Measurements from ENCODE around the gene MDGA2.

DNA sequence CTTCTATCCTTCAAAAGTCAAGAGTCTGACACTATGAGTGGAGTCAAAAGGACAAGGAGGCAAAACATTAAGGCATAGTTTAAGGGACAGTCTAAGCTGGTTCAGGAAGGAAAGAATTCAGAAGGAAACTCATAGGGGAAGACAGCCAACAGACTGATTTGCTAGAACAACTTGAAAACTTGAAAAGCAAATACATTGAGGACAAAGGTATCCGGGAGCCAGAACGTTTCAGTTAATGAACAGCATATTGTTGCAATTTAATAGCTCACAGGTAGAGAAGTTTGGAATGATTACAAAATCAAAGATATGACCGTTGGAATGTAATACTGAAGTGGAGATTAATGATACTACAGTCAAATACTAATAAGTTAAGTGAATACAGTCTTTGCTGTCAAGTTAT, 711.0 kb downstream of the MDGA2 start:
- TF ChIP-seq, protein P1, sequence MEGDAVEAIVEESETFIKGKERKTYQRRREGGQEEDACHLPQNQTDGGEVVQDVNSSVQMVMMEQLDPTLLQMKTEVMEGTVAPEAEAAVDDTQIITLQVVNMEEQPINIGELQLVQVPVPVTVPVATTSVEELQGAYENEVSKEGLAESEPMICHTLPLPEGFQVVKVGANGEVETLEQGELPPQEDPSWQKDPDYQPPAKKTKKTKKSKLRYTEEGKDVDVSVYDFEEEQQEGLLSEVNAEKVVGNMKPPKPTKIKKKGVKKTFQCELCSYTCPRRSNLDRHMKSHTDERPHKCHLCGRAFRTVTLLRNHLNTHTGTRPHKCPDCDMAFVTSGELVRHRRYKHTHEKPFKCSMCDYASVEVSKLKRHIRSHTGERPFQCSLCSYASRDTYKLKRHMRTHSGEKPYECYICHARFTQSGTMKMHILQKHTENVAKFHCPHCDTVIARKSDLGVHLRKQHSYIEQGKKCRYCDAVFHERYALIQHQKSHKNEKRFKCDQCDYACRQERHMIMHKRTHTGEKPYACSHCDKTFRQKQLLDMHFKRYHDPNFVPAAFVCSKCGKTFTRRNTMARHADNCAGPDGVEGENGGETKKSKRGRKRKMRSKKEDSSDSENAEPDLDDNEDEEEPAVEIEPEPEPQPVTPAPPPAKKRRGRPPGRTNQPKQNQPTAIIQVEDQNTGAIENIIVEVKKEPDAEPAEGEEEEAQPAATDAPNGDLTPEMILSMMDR (IDR thresholded peaks at IDR 0.05) = no peak
- TF ChIP-seq ZFX (IDR thresholded peaks at IDR 0.05; ENCODE audit: borderline replicate concordance) = no peak
